GM21526 (cell line): ENCODE results near the gene CRYBA1.
"Not testable (repeated sequence)": the region's sequence is repeated elsewhere in the genome, so short reads cannot be mapped to it uniquely, and the experiment has no call there.

Experiments
- ATAC-seq: cut with Tn5 transposase; IDR thresholded peaks from one replicate; pipeline ENCODE4 v1.9.1; 2021; ENCODE audit warnings: moderate library complexity; ENCODE audit not compliant: unreplicated experiment, low FRiP score

CRYBA1 gene

DNA sequence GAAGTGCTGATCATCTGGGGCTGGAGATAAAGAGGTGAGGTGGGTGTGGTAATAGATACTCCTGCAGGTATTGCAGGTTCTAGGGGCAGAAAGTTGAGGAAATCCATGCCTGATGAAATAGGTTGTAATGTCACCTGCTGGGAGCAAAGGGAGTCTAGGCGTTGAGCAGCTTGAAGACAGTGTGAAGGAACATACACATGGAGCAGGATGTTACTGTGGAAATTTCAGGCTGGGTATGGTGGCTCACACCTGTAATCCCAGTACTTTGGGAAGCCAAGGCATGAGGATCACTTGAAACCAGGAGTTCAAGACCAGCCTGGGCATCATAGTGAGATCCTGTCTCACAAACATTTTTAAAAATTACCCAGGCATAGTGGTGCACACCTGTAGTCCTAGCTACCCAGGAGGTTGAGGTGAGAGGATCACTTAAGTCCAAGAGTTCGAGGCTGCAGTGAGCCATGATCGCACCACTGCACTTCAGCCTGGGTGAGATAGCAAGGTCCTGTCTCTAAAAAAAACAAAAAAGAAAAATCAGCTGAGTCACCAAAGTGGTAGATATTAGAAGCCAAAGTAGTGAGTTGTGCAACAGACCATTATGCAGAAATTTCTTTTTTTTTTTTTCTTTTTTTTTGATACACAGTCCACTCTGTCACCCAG lies 9.1 kb upstream of the CRYBA1 start:
- ATAC-seq = no peak

DNA sequence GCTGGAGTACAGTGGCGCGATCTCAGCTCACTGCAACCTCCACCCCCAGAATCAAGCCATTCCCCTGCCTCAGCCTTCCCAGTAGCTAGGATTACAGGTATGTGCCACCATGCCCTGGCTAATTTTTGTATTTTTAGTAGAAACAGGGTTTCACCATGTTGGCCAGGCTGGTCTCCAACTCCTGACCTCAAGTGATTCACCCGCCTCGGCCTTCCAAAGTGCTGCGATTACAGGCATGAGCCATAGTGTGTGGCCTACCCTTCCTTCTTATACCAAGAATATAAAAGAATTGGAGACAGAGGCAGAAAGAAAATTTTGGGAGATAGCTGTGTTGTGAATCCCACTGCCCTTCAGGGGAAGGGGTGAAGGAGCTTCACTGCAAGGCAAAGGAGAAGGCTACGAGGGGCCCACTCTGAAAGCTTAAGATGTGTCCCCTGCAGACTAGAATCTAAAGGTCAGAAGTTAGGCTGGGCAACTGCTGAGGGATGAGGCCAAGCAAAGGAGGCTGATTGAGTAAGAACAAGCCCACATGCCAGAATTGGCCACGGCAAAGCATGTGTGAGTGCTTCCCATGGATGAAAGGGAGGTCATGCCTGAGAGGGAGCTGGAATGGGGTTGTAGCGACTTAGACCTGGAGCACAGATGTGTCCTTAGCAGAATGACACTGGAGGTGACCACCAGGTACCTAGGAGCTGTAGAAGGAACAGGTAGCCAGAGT lies 8.4 kb upstream of the CRYBA1 start:
- ATAC-seq = no peak

DNA sequence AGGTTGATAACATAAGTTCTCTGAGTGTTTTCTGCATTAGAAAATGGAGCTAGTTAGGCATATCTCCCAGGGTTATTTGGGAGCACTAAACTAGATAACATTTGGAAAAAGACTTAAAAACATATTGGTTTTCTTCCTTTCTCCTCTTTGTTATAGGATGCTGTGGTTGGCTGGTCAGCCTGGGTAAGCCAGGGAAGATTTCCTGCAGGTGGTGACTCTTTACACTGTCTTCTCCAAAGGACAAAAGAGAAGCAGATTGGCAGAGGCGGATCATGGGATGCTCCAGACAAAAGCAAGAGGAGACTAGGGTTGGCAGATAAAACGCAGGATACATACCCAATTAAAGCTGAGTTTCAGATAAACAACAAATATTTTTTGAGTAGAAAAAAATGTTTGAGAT lies 6.2 kb upstream of the CRYBA1 start:
- ATAC-seq = no peak

DNA sequence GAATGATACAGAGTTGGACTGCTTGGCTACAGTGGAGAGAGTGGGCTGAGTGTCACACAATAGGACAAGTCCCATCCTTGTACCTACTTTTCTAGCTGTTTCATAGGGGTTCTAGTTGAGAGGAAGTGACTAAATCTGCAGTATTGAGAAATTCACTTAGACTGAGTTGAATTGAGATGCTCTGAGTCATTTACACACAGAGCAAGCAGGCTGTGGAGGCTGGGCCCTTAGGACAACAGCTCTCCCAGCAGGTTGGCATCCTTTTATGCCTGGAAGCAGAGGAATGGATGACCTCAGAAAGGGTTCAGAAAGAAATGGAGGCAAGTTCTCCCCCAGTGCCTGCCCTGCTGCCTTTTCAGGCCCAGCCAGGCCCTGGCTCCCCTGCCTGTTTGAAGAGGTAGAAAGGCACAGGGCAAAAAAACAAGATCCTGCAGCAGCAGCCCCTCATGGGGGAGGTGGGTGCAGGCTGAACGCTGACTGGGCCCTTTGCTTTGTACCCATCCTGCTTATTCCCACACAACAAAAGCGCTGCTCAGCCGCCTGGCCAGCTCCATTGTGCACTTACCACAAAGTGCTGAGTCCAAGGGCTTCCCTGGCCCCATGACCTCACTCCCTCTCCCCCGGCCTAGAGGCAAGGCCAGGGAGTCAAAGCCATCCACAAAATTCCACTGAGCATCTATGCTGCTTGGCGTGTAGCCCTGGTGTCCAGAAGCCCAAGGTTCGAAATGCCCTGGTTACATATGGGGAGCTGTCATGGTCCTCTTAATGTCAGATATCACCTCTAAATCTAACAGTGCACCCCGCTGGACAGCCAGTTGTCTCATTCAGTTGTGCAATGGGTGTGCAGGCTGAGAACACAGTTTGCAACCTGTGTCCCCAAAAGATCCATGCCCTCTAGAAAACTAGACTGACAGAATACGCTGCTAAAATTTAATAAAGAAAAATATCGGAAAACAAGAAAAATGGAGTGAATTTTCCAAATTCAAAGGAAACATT lies 5.4 kb upstream of the CRYBA1 start:
- ATAC-seq = no peak

DNA sequence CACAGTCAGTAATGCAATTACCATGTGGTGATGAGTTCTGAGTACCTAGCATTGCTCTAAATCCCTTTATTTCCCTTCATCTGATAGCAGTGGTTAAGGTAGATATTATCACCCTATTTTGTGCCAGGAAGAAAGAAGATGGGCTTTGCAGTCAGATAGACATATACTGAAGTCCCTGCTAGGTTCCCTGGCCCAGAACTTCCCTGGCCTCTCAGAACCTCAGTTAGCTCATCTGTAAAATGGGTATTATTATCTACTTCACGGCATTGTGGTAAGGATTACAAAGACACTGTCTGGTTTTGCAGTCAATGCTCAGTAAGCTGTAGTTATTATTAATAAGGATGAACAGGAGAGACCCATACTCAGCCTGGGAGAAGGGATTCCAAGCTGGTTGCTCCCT lies 4.6 kb upstream of the CRYBA1 start:
- no peak for ATAC-seq

DNA sequence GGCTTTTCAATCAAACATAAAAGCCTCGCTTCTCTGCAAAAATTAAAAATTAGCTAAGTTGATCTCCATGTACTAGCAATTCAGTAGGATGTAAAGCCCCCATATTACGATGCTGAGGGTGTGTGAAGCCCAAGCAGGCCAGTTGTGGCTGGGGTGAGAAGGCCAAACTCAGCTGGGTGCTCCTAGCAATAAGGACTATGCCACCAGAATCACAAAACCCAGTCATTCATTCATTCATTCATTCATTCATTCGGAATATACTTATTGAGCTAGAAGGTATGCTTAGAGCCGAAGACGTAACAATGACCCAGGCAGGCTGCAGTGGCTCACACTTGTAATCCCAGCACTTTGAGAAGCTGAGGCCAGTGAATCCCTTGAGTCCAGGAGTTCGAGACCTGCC lies 3.9 kb upstream of the CRYBA1 start:
- ATAC-seq = no peak

DNA sequence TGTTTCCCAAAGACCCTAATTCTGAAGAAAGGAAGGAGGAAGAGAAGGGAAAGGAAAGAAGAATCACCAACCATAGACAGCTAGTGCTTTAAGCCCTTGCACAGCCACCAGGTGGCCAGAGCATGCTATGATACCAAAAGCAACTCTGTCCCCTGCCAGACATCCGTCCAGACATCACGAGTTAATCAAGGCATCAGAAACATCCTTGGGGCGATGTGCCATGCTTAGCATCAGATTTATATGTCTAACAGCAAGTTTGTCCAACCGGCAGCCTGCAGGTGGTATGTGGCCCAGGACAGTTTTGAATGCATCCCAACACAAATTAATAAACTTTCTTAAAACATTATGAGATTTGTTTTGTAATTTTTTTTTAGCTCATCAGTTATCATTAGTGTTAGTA lies 2.9 kb upstream of the CRYBA1 start:
- no peak for ATAC-seq

DNA sequence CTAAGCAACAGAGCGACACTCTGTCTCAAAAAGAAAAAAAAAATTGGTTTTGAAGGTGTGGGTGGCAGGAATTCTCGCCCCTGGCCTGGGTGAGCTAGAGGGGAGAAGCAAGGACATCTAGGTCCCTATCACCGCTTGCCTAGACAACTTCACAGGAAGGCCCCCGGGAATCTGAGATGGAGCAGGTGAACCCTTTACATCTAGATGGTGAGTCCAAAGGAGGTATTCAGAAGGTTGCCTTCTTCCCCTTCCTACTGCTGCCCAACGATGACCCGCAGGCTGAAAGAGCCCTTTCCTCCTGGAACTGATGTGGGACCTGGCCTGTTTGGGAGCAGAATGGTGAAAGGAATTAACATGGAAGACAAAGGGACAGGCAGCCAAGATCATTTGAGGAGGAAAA lies 1.3 kb upstream of the CRYBA1 start:
- ATAC-seq = no peak

DNA sequence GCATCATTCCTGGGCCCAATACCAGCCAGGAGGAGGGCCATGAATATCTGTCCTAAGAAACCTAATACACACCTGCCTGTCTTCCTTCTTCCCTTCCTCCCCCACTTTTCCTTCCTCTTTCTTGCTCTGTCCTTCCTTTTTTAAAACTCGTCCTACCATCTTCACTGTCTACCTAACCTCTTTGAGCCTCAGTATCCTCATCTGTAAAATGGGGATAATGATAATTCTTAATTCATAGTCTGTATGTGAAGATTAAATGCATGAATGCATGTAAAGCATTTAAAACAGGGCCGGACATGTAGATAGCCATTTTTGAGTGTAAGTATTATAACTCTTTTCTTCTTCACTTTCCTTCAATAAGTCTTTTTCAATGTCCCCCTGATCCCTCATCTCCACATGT lies 560 bp downstream of the CRYBA1 start:
- no peak for ATAC-seq

DNA sequence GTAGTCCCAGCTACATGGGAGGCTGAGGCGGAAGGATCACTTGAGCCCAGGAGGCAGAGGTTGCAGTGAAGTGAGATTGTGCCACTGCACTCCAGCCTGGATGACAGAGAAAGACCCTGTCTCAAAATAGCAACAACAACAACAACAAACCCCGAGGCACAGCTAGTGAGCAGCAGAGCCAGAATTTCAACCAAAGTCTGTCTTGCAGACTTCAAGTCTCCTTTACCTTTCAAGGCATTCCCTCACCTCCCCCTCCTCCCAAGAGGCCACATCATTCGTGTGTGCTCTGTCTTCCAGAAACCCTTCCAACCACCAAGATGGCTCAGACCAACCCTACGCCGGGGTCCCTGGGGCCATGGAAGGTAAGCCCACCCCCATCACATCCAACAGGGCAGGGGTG lies 2.2 kb downstream of the CRYBA1 start:
- no peak for ATAC-seq

DNA sequence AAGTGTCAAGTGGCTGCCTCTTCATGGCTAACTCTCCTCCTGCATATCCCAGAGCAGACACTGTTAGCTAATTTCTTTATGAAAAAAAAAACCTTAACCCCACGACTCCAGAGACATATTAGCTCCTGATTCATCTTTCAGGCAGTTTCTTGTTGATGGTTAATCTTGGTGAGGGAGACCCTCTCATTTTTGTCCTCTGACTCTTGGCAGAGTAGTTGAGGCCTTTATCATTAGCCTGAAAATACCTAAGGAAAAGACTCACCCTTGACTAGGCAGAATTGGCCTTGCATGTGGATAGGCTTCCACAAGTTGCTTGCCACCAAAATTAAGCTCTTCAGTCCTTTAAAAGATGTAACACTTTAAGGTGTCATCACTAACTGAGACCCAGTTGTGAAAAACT lies 4.0 kb downstream of the CRYBA1 start:
- ATAC-seq = no peak

DNA sequence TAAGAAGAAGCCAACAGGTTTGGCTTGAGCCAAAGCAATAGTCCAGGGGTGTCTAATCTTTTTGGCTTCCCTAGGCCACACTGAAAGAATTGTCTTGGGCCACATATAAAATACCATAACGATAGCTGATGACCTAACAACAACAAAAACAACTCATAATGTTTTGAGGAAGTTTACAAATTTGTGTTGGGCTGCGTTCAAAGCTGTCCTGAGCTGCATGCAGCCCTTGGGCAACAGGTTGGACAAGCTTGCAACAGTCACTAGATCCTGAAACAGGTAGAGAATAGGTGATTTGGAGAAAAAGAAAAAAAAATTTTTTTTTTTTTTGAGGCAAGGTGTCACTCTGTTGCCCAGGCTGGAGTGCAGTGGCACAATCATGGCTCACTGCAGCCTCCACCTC lies 4.5 kb downstream of the CRYBA1 start:
- no peak for ATAC-seq

DNA sequence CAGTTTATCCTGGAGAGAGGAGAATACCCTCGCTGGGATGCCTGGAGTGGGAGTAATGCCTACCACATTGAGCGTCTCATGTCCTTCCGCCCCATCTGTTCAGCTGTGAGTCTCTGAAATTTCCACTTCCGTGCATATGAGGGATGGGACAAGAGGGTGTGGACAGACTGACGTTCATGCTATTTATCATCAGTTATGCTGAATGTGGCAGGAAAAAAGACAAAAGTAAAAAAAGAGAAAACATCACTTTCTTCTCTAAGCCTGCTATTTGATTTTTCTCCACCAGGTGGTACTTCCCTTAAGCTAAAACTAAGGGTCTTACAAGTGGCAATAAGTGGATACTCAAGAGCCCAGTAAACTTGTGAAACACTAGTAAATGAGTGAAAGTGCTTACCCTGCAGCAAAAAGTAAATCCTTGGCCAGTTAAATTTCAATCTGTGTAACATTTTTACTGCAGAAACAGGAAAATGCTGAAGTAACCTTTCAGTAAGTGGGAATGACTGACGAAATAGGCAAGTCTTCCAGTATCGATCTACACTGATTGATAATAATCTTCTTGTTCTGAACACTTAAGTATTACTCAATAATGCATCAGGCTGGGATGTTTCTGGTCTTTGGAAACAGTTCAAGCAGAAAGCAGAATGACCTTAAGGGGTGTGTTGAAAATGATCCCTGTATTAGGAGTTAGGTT lies 5.6 kb downstream of the CRYBA1 start:
- ATAC-seq = no peak

DNA sequence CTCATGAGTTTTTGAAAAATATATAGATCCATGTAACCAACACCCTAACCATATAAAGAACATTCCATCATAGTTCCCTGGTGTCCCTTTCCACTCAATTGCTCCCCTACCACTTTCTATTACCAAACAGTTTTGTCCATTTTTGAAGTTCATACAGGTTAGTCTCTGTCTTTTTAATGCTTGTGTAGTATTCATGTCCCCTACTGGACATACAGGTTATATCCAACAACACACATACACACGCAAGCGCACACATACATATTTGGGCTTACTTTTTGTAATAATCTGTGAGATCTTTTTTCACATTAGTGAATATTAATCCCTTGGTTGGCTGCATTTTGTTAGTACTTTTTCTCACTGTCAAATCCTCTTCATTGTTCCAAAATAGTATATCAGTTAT lies 6.4 kb downstream of the CRYBA1 start:
- ATAC-seq = no peak

DNA sequence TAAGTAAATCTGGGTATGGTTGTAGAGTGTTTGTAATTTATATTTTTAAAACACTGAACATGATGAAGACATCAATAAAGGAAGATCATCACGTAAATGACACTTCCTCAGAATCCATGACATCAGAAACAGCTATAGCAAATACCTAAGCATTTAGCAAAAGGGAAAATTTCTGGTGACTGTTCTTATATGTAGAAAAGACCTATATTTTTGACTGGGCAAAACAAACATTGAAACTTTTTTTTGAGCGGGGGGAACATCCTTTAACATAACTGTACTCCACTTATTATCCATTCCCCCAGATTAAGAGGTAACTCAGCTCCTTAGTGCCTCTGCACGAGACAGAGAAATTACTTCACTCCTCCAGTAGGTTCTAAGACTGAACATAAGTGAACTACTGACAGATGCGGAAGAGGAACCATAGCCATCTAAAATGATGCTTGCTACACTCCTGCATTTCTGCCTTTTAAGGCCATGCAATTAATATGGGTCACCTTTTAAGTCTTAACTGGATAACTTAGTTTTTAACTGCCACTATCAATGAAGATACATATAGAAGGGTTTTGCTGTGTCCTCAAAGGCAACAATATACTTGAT lies 9.4 kb downstream of the CRYBA1 start:
- ATAC-seq = no peak

DNA sequence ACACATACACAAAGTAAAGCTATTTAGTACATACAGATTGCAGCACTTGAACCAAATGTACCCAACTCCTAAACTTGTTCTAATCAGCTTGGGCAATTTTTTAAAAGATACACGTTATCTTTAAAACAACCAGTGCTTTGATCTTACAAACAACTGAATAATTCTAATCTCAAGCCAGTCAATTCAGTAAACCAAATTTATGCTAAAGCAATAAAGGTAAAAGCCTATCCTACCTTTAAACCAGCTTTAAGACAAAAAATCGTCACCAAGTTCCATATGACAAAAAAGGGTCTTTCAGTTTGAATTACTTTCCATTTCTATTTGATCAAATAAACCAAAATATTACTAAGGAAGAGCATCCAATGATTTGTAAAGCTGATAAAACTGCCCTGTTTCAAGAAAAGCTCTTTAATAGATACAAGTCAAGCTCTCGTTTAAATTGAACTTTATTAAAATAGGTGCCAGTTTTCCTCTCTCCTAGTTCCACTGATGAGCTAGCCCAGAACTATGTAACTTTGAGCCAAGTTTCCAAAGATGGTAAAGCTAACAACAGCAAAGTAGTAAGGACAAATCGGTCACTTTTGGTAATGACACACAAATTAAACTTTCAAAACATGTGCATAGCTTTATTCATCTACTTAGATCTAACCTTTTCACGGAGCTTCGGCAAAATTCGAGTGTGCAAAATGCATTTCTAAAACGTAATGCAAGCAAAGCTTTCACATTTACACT lies 10.2 kb downstream of the CRYBA1 start:
- no peak for ATAC-seq

DNA sequence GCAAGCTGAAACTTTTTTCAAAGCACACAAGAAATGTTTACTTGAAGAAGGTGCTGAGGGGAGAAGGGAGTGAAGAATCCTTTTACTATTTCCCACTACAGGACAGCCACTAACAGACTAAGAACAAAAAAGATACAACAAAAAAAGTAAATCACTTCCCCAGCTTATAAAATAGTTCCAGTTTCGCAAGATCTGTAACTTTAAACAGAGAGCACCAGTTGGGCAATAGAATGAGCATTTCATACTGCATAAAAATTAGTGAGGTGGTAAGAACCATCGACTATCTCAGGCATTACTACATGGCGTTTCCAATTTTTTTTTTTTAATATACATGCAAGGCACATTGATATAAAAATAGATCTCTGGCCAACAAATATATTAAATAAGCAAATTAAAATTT lies 11.1 kb downstream of the CRYBA1 start:
- ATAC-seq = no peak

DNA sequence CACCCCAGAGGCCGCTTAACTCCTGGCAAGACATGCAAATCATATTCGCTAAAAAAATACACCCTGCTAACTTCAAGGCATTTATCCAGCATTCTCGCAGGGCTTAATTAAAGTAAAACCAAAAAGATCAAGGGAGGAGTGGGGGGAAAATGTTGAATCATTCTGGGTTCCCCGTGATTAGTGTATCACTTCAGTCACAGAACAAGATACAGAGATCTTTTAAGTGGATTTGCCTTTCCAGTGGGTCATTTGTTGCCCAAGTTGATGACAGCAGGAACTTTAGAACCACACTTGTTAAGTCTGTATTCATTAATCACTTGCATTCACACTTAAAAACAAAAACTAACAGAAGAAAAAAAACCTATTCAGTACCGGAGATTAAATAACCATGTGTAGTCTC lies 17.3 kb downstream of the CRYBA1 start:
- ATAC-seq = no peak

DNA sequence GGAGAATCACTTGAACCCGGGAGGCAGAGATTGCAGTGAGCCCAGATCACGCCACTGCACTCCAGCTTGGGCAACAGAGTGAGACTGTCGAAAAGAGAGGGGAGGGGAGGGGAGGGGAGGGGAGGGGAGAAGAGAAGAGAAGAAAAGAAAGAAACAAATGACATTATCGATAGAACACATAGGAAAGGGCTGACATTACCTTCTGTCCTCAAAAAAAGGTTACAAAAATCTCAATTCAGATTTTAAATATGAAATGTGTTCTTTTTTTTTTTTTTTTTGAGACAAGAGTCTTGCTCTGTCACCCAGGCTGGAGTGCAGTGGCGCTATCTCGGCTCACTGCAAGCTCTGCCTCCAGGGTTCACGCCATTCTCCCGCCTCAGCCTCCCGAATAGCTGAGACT lies 25.3 kb downstream of the CRYBA1 start:
- not testable (repeated sequence) for ATAC-seq

DNA sequence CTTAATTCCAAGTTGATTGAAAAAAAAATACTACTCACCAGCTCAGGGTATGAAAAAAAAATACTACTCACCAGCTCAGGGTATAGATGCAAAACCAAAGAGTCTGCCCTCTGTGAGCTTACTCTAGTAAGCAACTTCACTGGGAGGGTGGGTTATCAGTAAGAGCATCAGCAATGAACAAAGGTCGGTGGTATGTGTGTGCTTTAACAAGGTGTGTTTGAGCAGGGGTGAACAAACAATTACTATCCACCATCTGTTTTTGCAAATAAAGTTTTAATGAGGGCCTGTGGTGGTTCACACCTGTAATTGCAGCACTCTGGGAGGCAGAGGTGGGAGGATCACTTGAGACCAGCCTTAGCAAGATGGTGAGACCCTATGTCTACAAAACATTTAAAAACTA lies 27.3 kb downstream of the CRYBA1 start:
- no peak for ATAC-seq
